Measurements from ENCODE around the gene CALCR.

CALCR gene

GRCh38 chr7:93544691-93545090, 29.8 kb downstream of the CALCR start:
- Histone ChIP-seq H3K27ac (ENCODE audit: poor library complexity, severe bottlenecking) (no peak overlapping the region), H3K27me3 (ENCODE audit: insufficient read depth, poor library complexity, severe bottlenecking) (no peaks in the 10 kb centered on the region), H3K4me1 (ENCODE audit: insufficient read depth, poor library complexity, severe bottlenecking) (no peaks in the 10 kb centered on the region), H3K9me3 (ENCODE audit: severe bottlenecking) (no peaks in the 10 kb centered on the region), H3K36me3 (ENCODE audit: low read depth) (no peaks in the 10 kb centered on the region), H3K4me3 (ENCODE audit: severe bottlenecking) (no peak overlapping the region)
- no peak for ATAC-seq (ENCODE audit: low read depth)
- no peak for DNase-seq (ENCODE audit: low spot score)
- no peak for TF ChIP-seq CTCF (IDR thresholded peaks at IDR 0.05; ENCODE audit: poor library complexity, severe bottlenecking)

- TF ChIP-seq CTCF (IDR thresholded peaks at IDR 0.05; ENCODE audit: poor library complexity, severe bottlenecking), result no peak
- DNase-seq (ENCODE audit: low spot score), result no peak
- Histone ChIP-seq H3K27me3 (ENCODE audit: insufficient read depth, poor library complexity, severe bottlenecking) (no peaks in the 10 kb centered on the region), H3K27ac (ENCODE audit: poor library complexity, severe bottlenecking) (no peak overlapping the region), H3K4me3 (ENCODE audit: severe bottlenecking) (no peak overlapping the region), H3K4me1 (ENCODE audit: insufficient read depth, poor library complexity, severe bottlenecking) (no peaks in the 10 kb centered on the region), H3K36me3 (ENCODE audit: low read depth) (no peaks in the 10 kb centered on the region), H3K9me3 (ENCODE audit: severe bottlenecking) (no peaks in the 10 kb centered on the region)
- ATAC-seq (ENCODE audit: low read depth), result no peak
These were observed 36.5 kb downstream of the CALCR start for GRCh38 chr7:93538061-93538460.

- H3K27ac ChIP-seq (ENCODE audit: poor library complexity, severe bottlenecking), result no peak overlapping the region
- no peak overlapping the region for H3K4me3 ChIP-seq (ENCODE audit: severe bottlenecking)
- ATAC-seq (ENCODE audit: low read depth) (no peak), DNase-seq (ENCODE audit: low spot score) (no peak)
- TF ChIP-seq CTCF (IDR thresholded peaks at IDR 0.05; ENCODE audit: poor library complexity, severe bottlenecking), result no peak
- H3K4me1 ChIP-seq (ENCODE audit: insufficient read depth, poor library complexity, severe bottlenecking), result no peaks in the 10 kb centered on the region
- no peaks in the 10 kb centered on the region for H3K9me3 ChIP-seq (ENCODE audit: severe bottlenecking)
- H3K27me3 ChIP-seq (ENCODE audit: insufficient read depth, poor library complexity, severe bottlenecking), result no peaks in the 10 kb centered on the region
- H3K36me3 ChIP-seq (ENCODE audit: low read depth), result no peaks in the 10 kb centered on the region
These were observed 38.9 kb downstream of the CALCR start for GRCh38 chr7:93535616-93536015.

GRCh38 chr7:93530701-93531100, 43.8 kb downstream of the CALCR start:
- Histone ChIP-seq H3K9me3 (ENCODE audit: severe bottlenecking) (no peaks in the 10 kb centered on the region), H3K27ac (ENCODE audit: poor library complexity, severe bottlenecking) (no peak overlapping the region), H3K4me3 (ENCODE audit: severe bottlenecking) (no peak overlapping the region), H3K4me1 (ENCODE audit: insufficient read depth, poor library complexity, severe bottlenecking) (no peaks in the 10 kb centered on the region), H3K27me3 (ENCODE audit: insufficient read depth, poor library complexity, severe bottlenecking) (no peaks in the 10 kb centered on the region), H3K36me3 (ENCODE audit: low read depth) (no peaks in the 10 kb centered on the region)
- DNase-seq (ENCODE audit: low spot score), result no peak
- no peak for ATAC-seq (ENCODE audit: low read depth)
- no peak for TF ChIP-seq CTCF (IDR thresholded peaks at IDR 0.05; ENCODE audit: poor library complexity, severe bottlenecking)

- DNase-seq (ENCODE audit: low spot score), result no peak
- Histone ChIP-seq H3K36me3 (ENCODE audit: low read depth) (no peaks in the 10 kb centered on the region), H3K27ac (ENCODE audit: poor library complexity, severe bottlenecking) (no peak overlapping the region), H3K9me3 (ENCODE audit: severe bottlenecking) (no peaks in the 10 kb centered on the region), H3K27me3 (ENCODE audit: insufficient read depth, poor library complexity, severe bottlenecking) (no peaks in the 10 kb centered on the region), H3K4me3 (ENCODE audit: severe bottlenecking) (no peak overlapping the region), H3K4me1 (ENCODE audit: insufficient read depth, poor library complexity, severe bottlenecking) (no peaks in the 10 kb centered on the region)
- no peak for TF ChIP-seq CTCF (IDR thresholded peaks at IDR 0.05; ENCODE audit: poor library complexity, severe bottlenecking)
- no peak for ATAC-seq (ENCODE audit: low read depth)
These were observed 57.7 kb downstream of the CALCR start for GRCh38 chr7:93516834-93517233.

All from RWPE2 (cell line).